Activated CD4-positive, alpha-beta T cell treated with anti-CD3 and anti-CD28 coated beads, Interleukin-2, amount 10 ng/mL, durations not matched to agents 7 days and 5 days (primary cell): ENCODE results near the gene ERP27. TPM values are rescaled to one million over a fixed set of nuclear protein-coding genes. Genes with fewer than 3 reads are reported as not detected.

Experiments
- CTCF ChIA-PET: fragments of 350-600 bp; sonication (Branson Sonifier 250); formaldehyde crosslinking; loops from one replicate; lab custom pipeline; 2021; ENCODE audit warnings: antibody characterized with exemption; lab: Charles Lee
- POLR2A ChIA-PET: fragments of 350-600 bp; sonication (Branson Sonifier 250); formaldehyde crosslinking; loops from one replicate; lab custom pipeline; 2021; ENCODE audit warnings: antibody characterized with exemption; lab: Charles Lee
- DNase-seq: peaks from one replicate; pipeline ENCODE4 v3.0.0-alpha.2; 2020
- H3K27ac Mint-ChIP-seq: one replicate; pipeline ENCODE4 v1.8.0; 2021; ENCODE audit warnings: mild to moderate bottlenecking, moderate library complexity, mixed read lengths
- H3K27me3 Mint-ChIP-seq: one replicate; pipeline ENCODE4 v1.8.0; 2021; ENCODE audit warnings: mixed read lengths
- H3K36me3 Mint-ChIP-seq: one replicate; pipeline ENCODE4 v1.8.0; 2021; ENCODE audit warnings: low read depth, mixed read lengths
- H3K4me1 Mint-ChIP-seq: one replicate; pipeline ENCODE4 v1.8.0; 2021; ENCODE audit warnings: mixed read lengths
- H3K4me3 Mint-ChIP-seq: one replicate; pipeline ENCODE4 v1.8.0; 2021; ENCODE audit warnings: mild to moderate bottlenecking, moderate library complexity, mixed read lengths
- H3K9me3 Mint-ChIP-seq: one replicate; pipeline ENCODE4 v1.8.0; 2021; ENCODE audit warnings: mixed read lengths
- total RNA-seq, 2 experiments: library from RNA; stranded (reverse); gene quantifications; one replicate each; pipeline ENCODE4 v1.2.3, GENCODE V29; 2021

Gene ERP27
- total RNA-seq, 2 experiments from 2014 or later, result 8.3 to 11.3 TPM

DNA sequence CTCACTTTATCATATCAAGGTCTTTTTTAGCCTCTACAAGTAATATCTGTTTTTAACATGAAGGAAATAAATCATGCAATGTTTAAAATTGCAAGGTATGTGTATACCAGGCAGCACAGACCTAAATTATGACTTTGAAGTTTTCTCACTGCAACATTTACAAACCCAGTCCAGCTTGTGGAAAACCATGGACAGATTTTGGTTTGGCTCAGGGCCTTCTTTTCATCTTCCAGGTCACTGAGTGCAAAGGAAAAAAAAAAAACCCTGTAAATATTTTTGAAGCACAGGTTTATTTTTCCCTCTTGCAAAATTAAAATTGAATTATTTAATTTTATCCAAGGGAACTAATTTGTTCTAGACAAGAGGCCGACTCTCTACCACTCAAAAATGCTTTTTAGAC, 66.5 kb downstream of the ERP27 start:
- no peaks in the 10 kb centered on the region for H3K4me1 Mint-ChIP-seq
- DNase-seq, result no peak
- no peaks in the 10 kb centered on the region for H3K27me3 Mint-ChIP-seq
- no peak overlapping the region for H3K4me3 Mint-ChIP-seq
- CTCF ChIA-PET, result no interaction called here
- POLR2A ChIA-PET, result no interaction called here
- H3K27ac Mint-ChIP-seq, result no peak overlapping the region
- H3K36me3 Mint-ChIP-seq, result no peaks in the 10 kb centered on the region
- H3K9me3 Mint-ChIP-seq, result peaks cover 6% of the 10 kb centered on the region

DNA sequence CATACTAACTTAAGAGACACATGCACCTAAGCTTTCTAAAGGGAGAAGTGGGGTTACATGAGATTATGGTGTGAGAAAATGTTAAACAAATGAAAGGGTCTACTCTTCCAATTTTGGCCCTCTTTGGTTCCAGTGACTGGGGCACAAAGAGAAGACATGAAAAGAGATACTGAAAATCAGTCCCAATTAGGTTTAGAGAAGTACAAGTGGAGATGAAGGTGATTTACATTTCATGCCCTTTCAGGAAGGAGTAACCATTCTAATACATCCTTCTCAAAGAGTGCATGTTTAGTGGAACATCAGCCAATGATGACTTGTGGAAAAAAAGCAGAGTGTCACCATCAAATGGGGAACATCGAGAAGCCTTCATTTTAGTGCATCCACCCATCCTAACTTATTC, 67.1 kb downstream of the ERP27 start:
- no peak for DNase-seq
- no peak overlapping the region for H3K4me3 Mint-ChIP-seq
- peaks cover 6% of the 10 kb centered on the region for H3K9me3 Mint-ChIP-seq
- no peaks in the 10 kb centered on the region for H3K27me3 Mint-ChIP-seq
- no peaks in the 10 kb centered on the region for H3K36me3 Mint-ChIP-seq
- CTCF ChIA-PET, result no interaction called here
- no peaks in the 10 kb centered on the region for H3K4me1 Mint-ChIP-seq
- no peak overlapping the region for H3K27ac Mint-ChIP-seq
- POLR2A ChIA-PET, result no interaction called here

DNA sequence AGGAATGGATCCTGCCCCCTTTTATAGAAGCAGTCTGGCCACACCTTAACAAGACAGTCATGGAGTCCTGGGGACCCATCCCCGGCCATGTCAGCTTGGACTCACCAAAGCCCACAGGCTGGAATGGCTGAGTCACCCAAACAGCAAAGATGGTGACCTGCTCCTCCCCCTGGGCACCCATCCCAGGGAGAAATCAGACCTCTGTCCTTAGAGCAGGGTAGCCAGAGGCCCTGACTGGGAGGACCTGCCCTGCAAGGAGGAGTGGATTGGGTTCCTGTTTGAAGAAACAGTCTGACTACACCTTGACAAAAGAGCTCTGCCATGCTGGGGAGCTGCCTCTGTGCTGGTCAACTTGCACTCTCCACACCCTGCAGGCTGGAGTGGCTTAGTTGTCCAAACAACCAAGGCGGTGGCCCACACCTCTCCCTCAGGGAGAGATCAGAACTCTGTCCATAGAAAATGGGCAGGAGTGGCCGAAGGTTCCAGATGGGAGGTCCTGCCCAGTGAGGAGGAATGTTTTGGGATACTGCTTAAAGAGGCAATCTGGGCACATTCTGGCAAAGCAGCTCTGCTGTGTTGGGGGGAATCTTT, 69.3 kb downstream of the ERP27 start:
- Mint-ChIP-seq H3K9me3 (peaks cover 6% of the 10 kb centered on the region), H3K4me1 (no peaks in the 10 kb centered on the region), H3K36me3 (no peaks in the 10 kb centered on the region), H3K4me3 (no peak overlapping the region), H3K27ac (no peak overlapping the region), H3K27me3 (no peaks in the 10 kb centered on the region)
- no peak for DNase-seq
- CTCF ChIA-PET, result no interaction called here
- POLR2A ChIA-PET, result no interaction called here

Other genes with a start within 250 kb of the ERP27 start
- not detected for gene GUCY2C, start 241.9 kb downstream of the ERP27 start, total RNA-seq
- 10 to 100 TPM; 83.9 to 95.7 TPM for gene WBP11, start 135.1 kb downstream of the ERP27 start, total RNA-seq
- 1 to 10 TPM in 1 of 2 experiments, under 1 TPM in 1; 1.00 to 1.3 TPM for gene C12orf60, start 134.9 kb downstream of the ERP27 start, total RNA-seq
- gene SMCO3, start 124.4 kb downstream of the ERP27 start, total RNA-seq, result not detected
- gene ART4, start 95.0 kb downstream of the ERP27 start, total RNA-seq, result not detected
- gene MGP, start 52.7 kb downstream of the ERP27 start, total RNA-seq, result under 1 TPM in 1 of 2 experiments, not detected in 1; 0.20 TPM
- 1,000 to 10,000 TPM; 1,588 to 1,891 TPM for gene ARHGDIB, start 23.1 kb upstream of the ERP27 start, total RNA-seq
- gene PDE6H, start 34.5 kb upstream of the ERP27 start, total RNA-seq, result not detected